SJSA1 (cell line): Measurements from ENCODE around the gene RIIAD1. TPM values are rescaled to one million over a fixed set of nuclear protein-coding genes. Genes with fewer than 3 reads are reported as not detected.
A peak's percentile ranks its signal among the peaks of the same experiment; 100 is the strongest.
"Not testable (repeated sequence)": the region's sequence is repeated elsewhere in the genome, so short reads cannot be mapped to it uniquely, and the experiment has no call there.

ENCODE experiments used
- DNase-seq, 2 experiments: peaks; one replicate each; pipeline ENCODE4 v3.0.0-alpha.2; 2015 to 2020; ENCODE audit warnings: low spot score in 2 of 2, low read depth in 1 of 2
- H3K27ac ChIP-seq: fragments of 250-450 bp; sonication (Bioruptor Pico); 2 replicates; pipeline ENCODE4 v1.5.1; 2020; ENCODE audit warnings: mild to moderate bottlenecking, moderate library complexity
- H3K27me3 ChIP-seq: fragments of 250-450 bp; sonication (Bioruptor Pico); replicated peaks from 2 replicates; pipeline ENCODE4 v1.5.1; 2020; ENCODE audit warnings: mild to moderate bottlenecking, moderate library complexity
- H3K36me3 ChIP-seq: fragments of 250-450 bp; sonication (Bioruptor Pico); 2 replicates; pipeline ENCODE4 v1.5.1; 2020; ENCODE audit warnings: mild to moderate bottlenecking
- H3K4me1 ChIP-seq: fragments of 250-450 bp; sonication (Bioruptor Pico); replicated peaks from 2 replicates; pipeline ENCODE4 v1.6.1; 2021; ENCODE audit warnings: mild to moderate bottlenecking
- H3K4me3 ChIP-seq: fragments of 250-450 bp; sonication (Bioruptor Pico); 2 replicates; pipeline ENCODE4 v1.5.1; 2020; ENCODE audit warnings: mild to moderate bottlenecking
- H3K9me3 ChIP-seq: fragments of 250-450 bp; sonication (Bioruptor Pico); replicated peaks from 2 replicates; pipeline ENCODE4 v1.5.1; 2020; ENCODE audit warnings: mild to moderate bottlenecking
- total RNA-seq: library from RNA; depleted of rRNA; stranded (reverse); fragments of >200 nt; shearing (Covaris generic); gene quantifications from 2 replicates; pipeline ENCODE4 v1.2.3, GENCODE V29; 2014; rRNA removed

RIIAD1 gene
- total RNA-seq, result not detected in 2 replicates

DNA sequence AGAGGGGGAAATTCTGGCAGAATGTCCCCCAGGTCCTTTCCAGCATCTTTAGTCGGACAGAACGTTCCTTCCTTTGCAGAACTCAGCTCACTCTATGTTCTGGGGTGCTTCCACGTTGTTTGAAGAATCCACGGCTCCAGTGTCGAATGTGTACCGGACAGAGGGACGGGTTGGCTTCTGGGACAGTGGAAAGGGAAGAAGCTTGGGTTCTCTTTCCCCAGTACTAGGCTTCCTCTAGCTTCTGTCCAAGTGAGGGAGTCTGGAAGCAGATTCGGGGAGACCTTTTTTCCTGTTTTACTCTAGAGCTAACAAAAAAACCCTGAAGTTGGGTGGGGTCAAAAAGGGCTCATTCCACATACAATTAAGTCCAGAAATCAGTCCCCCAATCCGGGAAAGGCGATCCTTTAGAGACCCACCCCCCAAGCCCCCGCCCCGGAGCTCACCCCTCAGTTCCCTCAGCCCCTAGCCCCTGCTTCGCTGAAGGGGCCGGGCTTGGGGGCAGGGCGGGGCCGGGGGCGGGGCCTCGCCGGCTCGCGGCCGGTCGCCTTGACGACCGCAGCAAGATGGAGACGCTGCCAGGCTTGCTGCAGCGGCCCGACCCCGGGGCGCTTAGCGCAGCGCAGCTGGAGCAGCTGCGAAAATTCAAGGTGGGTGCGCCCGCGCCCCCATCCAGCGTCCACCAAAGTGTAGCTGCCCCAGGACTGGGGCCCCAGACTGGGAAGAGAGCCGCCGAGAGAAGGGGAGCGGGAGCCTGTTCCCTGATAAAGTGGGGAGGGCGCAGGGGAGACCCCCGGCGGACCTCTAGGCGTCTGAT, at the start of gene RIIAD1:
Gene RIIAD1, plus strand, starts transcription at position 549 of the 814 bp plus-strand sequence. Its CDS starts 15 bp downstream, at position 564.
- Histone ChIP-seq H3K36me3 (no peaks in the 10 kb centered on the region), H3K27me3 (peaks cover 30% of the 10 kb centered on the region), H3K27ac (no peak within 1 kb of the TSS), H3K9me3 (no peaks in the 10 kb centered on the region; the same call in 1 of the 2 replicates), H3K4me3 (peak within 1 kb of the TSS; percentile 28), H3K4me1 (0 out of 2 replicates have a peak, but pooled peaks cover 5% of the 10 kb centered on the region)
- no peak for DNase-seq

GRCh38 chr1:151673407-151673806, 47.9 kb upstream of the RIIAD1 start:
- H3K4me1 ChIP-seq, result no peaks in the 10 kb centered on the region
- H3K27ac ChIP-seq, result no peak overlapping the region
- no peak for DNase-seq

GRCh38 chr1:151680391-151680790, 40.9 kb upstream of the RIIAD1 start:
- H3K36me3 ChIP-seq, result peaks cover 2% of the 10 kb centered on the region; the same call in 1 of the 2 replicates
- H3K27ac ChIP-seq, result peak overlapping the region; percentile 75
- DNase-seq, result no peak
- H3K27me3 ChIP-seq, result no peaks in the 10 kb centered on the region
- H3K9me3 ChIP-seq, result no peaks in the 10 kb centered on the region
- H3K4me1 ChIP-seq, result peaks cover 26% of the 10 kb centered on the region
- no peak overlapping the region for H3K4me3 ChIP-seq

More at GRCh38 chr1:151673407-151673806, 47.9 kb upstream of the RIIAD1 start:
- no peaks in the 10 kb centered on the region for H3K27me3 ChIP-seq
- H3K36me3 ChIP-seq, result peaks cover 32% of the 10 kb centered on the region
- no peak overlapping the region for H3K4me3 ChIP-seq
- H3K9me3 ChIP-seq, result peaks cover 5% of the 10 kb centered on the region; the same call in 1 of the 2 replicates

DNA sequence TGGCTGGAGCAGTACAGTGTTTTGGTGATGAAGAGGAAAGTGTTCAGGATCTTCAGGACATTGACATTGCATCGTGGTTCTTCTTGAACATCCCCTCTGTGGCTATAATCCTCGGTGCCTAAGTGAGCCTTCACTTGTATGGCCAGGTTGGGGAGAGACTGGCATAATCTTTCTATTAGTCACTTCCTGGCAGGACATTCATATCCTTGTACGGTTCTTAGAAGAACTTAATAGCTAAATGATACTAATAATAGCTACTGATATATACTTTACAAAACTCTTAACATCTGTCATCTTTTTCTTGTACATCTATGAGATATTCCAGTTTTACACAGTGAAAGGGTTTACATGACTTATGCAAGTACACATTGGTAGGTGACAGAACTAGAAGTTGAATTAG, 40.5 kb upstream of the RIIAD1 start:
- peaks cover 2% of the 10 kb centered on the region; the same call in 1 of the 2 replicates for H3K36me3 ChIP-seq
- peaks cover 26% of the 10 kb centered on the region for H3K4me1 ChIP-seq
- H3K27me3 ChIP-seq, result no peaks in the 10 kb centered on the region
- H3K9me3 ChIP-seq, result no peaks in the 10 kb centered on the region
- peak overlapping the region; percentile 75 for H3K27ac ChIP-seq
- DNase-seq, result peak; percentile 71 to 77
- no peak overlapping the region for H3K4me3 ChIP-seq

DNA sequence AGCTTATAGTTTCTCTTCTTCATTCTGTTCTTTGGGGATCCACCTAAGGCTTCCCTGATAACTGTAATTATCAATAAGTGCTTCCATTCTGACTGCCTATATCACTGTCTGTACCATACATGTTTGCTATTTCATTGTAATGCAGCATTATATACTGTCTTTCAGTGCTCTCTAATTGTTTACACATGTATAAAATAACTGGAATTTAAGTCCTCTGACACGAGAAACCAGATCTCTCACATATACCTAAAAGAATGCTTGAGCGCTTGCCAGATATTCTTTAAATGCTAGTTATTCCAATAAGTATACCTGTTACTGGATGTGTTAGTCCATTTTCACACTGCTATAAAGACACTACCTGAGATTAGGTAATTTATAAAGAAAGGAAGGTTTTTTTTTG, 39.4 kb upstream of the RIIAD1 start:
- Histone ChIP-seq H3K9me3 (no peaks in the 10 kb centered on the region), H3K4me1 (peaks cover 26% of the 10 kb centered on the region), H3K27me3 (no peaks in the 10 kb centered on the region), H3K27ac (peak overlapping the region; percentile 75; the same call in 1 of the 2 replicates), H3K4me3 (no peak overlapping the region), H3K36me3 (peaks cover 12% of the 10 kb centered on the region)
- DNase-seq, result no peak

GRCh38 chr1:151682901-151683300, 38.4 kb upstream of the RIIAD1 start:
- not testable (repeated sequence) for H3K9me3 ChIP-seq, DNase-seq, H3K27me3 ChIP-seq, H3K27ac ChIP-seq, H3K4me3 ChIP-seq
- peaks cover 26% of the 10 kb centered on the region for H3K4me1 ChIP-seq
- H3K36me3 ChIP-seq, result peaks cover 15% of the 10 kb centered on the region

GRCh38 chr1:151684128-151684527, 37.2 kb upstream of the RIIAD1 start:
- no peaks in the 10 kb centered on the region for H3K9me3 ChIP-seq
- peaks cover 15% of the 10 kb centered on the region for H3K36me3 ChIP-seq
- H3K27ac ChIP-seq, result no peak overlapping the region
- peaks cover 26% of the 10 kb centered on the region for H3K4me1 ChIP-seq
- no peaks in the 10 kb centered on the region for H3K27me3 ChIP-seq
- no peak overlapping the region for H3K4me3 ChIP-seq
- no peak for DNase-seq

DNA sequence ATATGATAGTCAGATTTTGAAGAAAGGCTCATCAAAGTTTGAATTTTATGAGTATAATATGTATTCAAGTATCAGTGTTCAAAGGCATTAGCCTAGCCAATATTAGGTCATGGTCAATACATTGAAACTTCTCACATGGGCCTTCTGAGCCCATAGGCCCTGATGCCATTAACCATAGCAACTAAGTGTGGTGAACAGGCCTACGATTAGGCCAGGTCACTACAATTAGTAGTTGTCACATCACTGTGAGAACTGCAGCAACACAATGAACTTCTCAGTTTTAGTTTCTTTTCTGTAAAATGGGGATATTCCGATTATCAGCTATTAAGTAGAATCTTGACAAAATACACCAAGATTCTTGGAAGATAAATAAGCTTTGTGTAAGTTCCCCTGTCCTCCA, 34.8 kb upstream of the RIIAD1 start:
- peaks cover 15% of the 10 kb centered on the region for H3K36me3 ChIP-seq
- no peaks in the 10 kb centered on the region for H3K27me3 ChIP-seq

GRCh38 chr1:151689494-151689893, 31.8 kb upstream of the RIIAD1 start:
- peaks cover 32% of the 10 kb centered on the region for H3K36me3 ChIP-seq
- H3K27ac ChIP-seq, result no peak overlapping the region
- DNase-seq, result no peak
- H3K27me3 ChIP-seq, result no peaks in the 10 kb centered on the region
- no peak overlapping the region for H3K4me3 ChIP-seq
- H3K9me3 ChIP-seq, result no peaks in the 10 kb centered on the region
- H3K4me1 ChIP-seq, result no peaks in the 10 kb centered on the region

More for the DNA sequence above, 34.8 kb upstream of the RIIAD1 start:
- Histone ChIP-seq H3K4me1 (peaks cover 5% of the 10 kb centered on the region), H3K27ac (no peak overlapping the region), H3K9me3 (no peaks in the 10 kb centered on the region), H3K4me3 (no peak overlapping the region)
- DNase-seq, result no peak

GRCh38 chr1:151692226-151692625, 29.1 kb upstream of the RIIAD1 start:
- H3K4me1 ChIP-seq, result no peaks in the 10 kb centered on the region
- peaks cover 27% of the 10 kb centered on the region for H3K36me3 ChIP-seq
- no peaks in the 10 kb centered on the region for H3K27me3 ChIP-seq
- H3K9me3 ChIP-seq, result no peaks in the 10 kb centered on the region
- no peak for DNase-seq
- H3K27ac ChIP-seq, result no peak overlapping the region
- no peak overlapping the region for H3K4me3 ChIP-seq

DNA sequence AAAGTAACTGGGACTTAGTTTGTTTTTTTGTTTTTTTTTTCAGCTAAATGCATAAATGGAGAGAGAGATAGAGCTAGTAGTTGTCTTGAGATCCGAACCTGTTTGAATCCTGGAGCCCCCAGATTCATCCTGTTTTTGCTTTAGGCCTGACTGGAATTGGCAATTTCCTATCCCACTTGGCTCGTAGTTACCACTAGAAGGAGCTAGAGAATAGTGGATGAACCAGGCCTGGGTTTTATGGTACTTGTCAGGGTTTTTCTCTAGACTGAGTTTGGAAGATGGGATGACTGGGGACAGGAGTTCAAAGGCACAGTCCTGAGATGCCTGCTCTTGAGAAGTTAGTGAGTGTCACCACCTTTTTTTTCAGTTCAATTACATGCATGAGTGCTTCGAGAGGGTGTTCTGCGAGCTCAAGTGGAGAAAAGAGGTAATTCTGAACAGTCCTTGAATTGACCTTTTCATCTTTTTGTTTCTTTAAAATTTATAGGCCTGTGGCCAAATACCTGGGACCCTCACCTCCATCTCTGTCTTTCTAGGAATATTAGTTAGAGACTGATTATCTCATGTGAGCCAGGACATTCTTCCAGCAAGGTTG, 28.2 kb upstream of the RIIAD1 start:
- Histone ChIP-seq H3K27me3 (no peaks in the 10 kb centered on the region), H3K9me3 (no peaks in the 10 kb centered on the region)

DNA sequence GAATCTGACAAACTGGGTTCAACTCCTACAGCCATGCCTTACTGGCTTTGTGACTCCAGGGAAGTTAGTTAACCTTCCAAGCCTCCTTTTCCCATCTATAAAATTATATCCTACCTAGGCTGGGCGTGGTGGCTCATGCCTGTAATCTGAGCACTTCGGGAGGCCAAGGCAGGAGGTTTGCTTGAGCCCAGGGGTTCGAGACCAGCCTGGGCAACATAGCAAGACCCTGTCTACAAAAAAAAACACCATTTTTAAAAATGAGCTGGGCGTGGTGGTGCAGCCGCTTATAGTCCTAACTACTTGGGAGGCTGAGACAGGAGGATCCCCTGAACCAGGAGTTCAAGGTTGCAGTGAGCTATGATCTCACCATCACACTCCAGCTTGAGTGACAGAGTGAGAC, 19.8 kb upstream of the RIIAD1 start:
- Histone ChIP-seq H3K36me3 (peaks cover 15% of the 10 kb centered on the region), H3K27me3 (no peaks in the 10 kb centered on the region), H3K27ac (no peak overlapping the region), H3K9me3 (no peaks in the 10 kb centered on the region), H3K4me3 (no peak overlapping the region), H3K4me1 (no peaks in the 10 kb centered on the region)
- no peak for DNase-seq

More for the DNA sequence above, 28.2 kb upstream of the RIIAD1 start:
- H3K4me1 ChIP-seq, result no peaks in the 10 kb centered on the region
- H3K27ac ChIP-seq, result no peak overlapping the region
- peaks cover 32% of the 10 kb centered on the region for H3K36me3 ChIP-seq
- DNase-seq, result no peak
- no peak overlapping the region for H3K4me3 ChIP-seq

GRCh38 chr1:151702936-151703335, 18.4 kb upstream of the RIIAD1 start:
- no peak for DNase-seq
- H3K27me3 ChIP-seq, result no peaks in the 10 kb centered on the region

DNA sequence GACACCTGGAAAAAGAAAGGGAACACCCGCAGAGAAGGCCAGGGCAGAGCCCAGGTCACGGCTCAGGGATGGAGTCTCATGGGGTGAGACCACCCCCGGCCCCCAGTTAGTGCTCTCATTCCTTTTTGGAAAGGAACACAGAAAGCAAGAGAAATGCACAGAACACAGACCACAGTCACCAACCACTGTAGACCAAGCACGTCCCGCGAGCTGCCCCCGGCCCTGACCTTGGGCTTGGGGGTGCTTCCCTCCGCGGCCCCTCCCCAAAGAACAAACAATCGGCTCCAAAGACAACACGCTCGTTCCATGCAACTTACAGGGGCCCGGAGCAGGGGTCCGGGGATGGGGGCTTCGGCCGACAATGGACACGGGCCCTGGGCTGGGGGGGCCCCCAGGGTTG, 17.5 kb upstream of the RIIAD1 start:
- Histone ChIP-seq H3K27ac (no peak overlapping the region), H3K9me3 (no peaks in the 10 kb centered on the region), H3K4me1 (no peaks in the 10 kb centered on the region), H3K27me3 (no peaks in the 10 kb centered on the region), H3K4me3 (no peak overlapping the region), H3K36me3 (peaks cover 3% of the 10 kb centered on the region; the same call in 1 of the 2 replicates)
- DNase-seq, result no peak

More at GRCh38 chr1:151702936-151703335, 18.4 kb upstream of the RIIAD1 start:
- H3K36me3 ChIP-seq, result peaks cover 10% of the 10 kb centered on the region
- H3K4me1 ChIP-seq, result no peaks in the 10 kb centered on the region
- H3K27ac ChIP-seq, result no peak overlapping the region
- H3K9me3 ChIP-seq, result no peaks in the 10 kb centered on the region
- no peak overlapping the region for H3K4me3 ChIP-seq
